Keratinocyte (primary cell): Measurements from ENCODE around the gene PARP1.

Source experiments
- CTCF ChIP-seq, 3 experiments: IDR thresholded peaks in 1 of 3; conservative IDR thresholded peaks in 1 of 3; optimal IDR thresholded peaks in 1 of 3; 2 replicates in 2 of 3; 3 replicates in 1 of 3; pipeline versions ENCODE3 to v1.5.1; 2011; ENCODE audit warnings: low read length in 3 of 3, mild to moderate bottlenecking in 3 of 3, moderate library complexity in 2 of 3, control low read depth in 1 of 3, inconsistent platforms in 1 of 3; ENCODE audit not compliant: insufficient read depth in 2 of 3; ENCODE audit errors: extremely low read depth in 1 of 3
- EZH2 ChIP-seq: IDR thresholded peaks from one replicate; pipeline ENCODE4 v1.6.1; 2012; ENCODE audit warnings: inconsistent platforms, mild to moderate bottlenecking, low read length, moderate library complexity

GRCh38 chr1:226312065-226312464, 95.8 kb downstream of the PARP1 start:
- TF ChIP-seq CTCF (optimal IDR thresholded peaks at IDR 0.05 in 1 of 3, IDR thresholded peaks at IDR 0.05 in 1 of 3, conservative IDR thresholded peaks at IDR 0.05 in 1 of 3; ENCODE audit: extremely low read depth in 1 of 3, insufficient read depth in 2 of 3, low read length in 3 of 3): no peak
- no peak for TF ChIP-seq EZH2
